ENCODE measurements around the gene PCBP3.
"Not testable (repeated sequence)": the region's sequence is repeated elsewhere in the genome, so short reads cannot be mapped to it uniquely, and the experiment has no call there.

PCBP3 gene

GRCh38 chr21:45678790-45679189 is 35.3 kb downstream of the PCBP3 start:
- DNase-seq (ENCODE audit: low spot score), result not testable (repeated sequence)

- DNase-seq (ENCODE audit: low spot score), result no peak
Observed at GRCh38 chr21:45680215-45680614, 36.7 kb downstream of the PCBP3 start.

GRCh38 chr21:45695086-45695485 is 51.6 kb downstream of the PCBP3 start:
- no peak for DNase-seq (ENCODE audit: low spot score)

GRCh38 chr21:45698493-45699184 is 55.1 kb downstream of the PCBP3 start:
- DNase-seq (ENCODE audit: low spot score), result no peak

GRCh38 chr21:45699251-45699942 is 55.9 kb downstream of the PCBP3 start:
- no peak for DNase-seq (ENCODE audit: low spot score)

GRCh38 chr21:45699966-45700365 is 56.4 kb downstream of the PCBP3 start:
- DNase-seq (ENCODE audit: low spot score), result no peak

- DNase-seq (ENCODE audit: low spot score), result no peak
Observed at GRCh38 chr21:45700461-45700860, 56.9 kb downstream of the PCBP3 start.

GRCh38 chr21:45704311-45705108 is 61.0 kb downstream of the PCBP3 start:
- no peak for DNase-seq (ENCODE audit: low spot score)

GRCh38 chr21:45706299-45706698 is 62.8 kb downstream of the PCBP3 start:
- DNase-seq (ENCODE audit: low spot score), result no peak

GRCh38 chr21:45709173-45709572 is 65.6 kb downstream of the PCBP3 start:
- DNase-seq (ENCODE audit: low spot score), result no peak

GRCh38 chr21:45709696-45710268 is 66.3 kb downstream of the PCBP3 start:
- no peak for DNase-seq (ENCODE audit: low spot score)

GRCh38 chr21:45710306-45710705 is 66.8 kb downstream of the PCBP3 start:
- DNase-seq (ENCODE audit: low spot score), result not testable (repeated sequence)

GRCh38 chr21:45713613-45714012 is 70.1 kb downstream of the PCBP3 start:
- DNase-seq (ENCODE audit: low spot score), result no peak

- DNase-seq (ENCODE audit: low spot score), result no peak
Observed at GRCh38 chr21:45715441-45715840, 71.9 kb downstream of the PCBP3 start.

GRCh38 chr21:45718413-45718812 is 74.9 kb downstream of the PCBP3 start:
- DNase-seq (ENCODE audit: low spot score), result no peak

GRCh38 chr21:45719177-45719802 is 75.8 kb downstream of the PCBP3 start:
- DNase-seq (ENCODE audit: low spot score), result no peak

GRCh38 chr21:45720204-45720603 is 76.7 kb downstream of the PCBP3 start:
- DNase-seq (ENCODE audit: low spot score), result not testable (repeated sequence)

- DNase-seq (ENCODE audit: low spot score), result no peak
Observed at GRCh38 chr21:45721671-45722070, 78.1 kb downstream of the PCBP3 start.

- DNase-seq (ENCODE audit: low spot score), result no peak
Observed at GRCh38 chr21:45723049-45723958, 79.8 kb downstream of the PCBP3 start.

GRCh38 chr21:45724345-45724961 is 80.9 kb downstream of the PCBP3 start:
- DNase-seq (ENCODE audit: low spot score), result no peak

Data from germinal center (tissue), 1 donor.